ENCODE data around the gene DGKI.

DGKI gene

DNA sequence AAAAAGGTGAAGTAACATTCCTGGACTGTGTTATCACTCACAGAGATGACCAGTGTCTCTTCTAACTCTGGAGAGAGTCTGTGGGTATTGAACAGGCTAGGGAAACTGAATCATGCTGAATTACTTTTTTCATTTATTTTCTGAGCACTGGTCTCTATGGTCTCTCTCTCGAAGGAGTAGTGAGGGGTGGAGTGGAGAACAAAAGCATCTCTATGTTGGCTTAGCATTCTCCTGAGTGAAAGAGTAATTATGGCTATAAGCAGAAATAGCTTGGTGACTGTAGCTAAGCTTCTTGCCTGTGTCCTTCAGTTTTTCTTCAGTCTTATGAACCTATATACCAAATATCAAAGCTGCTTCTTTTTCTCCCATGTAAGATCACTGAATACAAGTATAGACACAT lies 438.6 kb downstream of the DGKI start:
- DNase-seq (ENCODE audit: low read depth), result no peak
- TF ChIP-seq, protein P1, sequence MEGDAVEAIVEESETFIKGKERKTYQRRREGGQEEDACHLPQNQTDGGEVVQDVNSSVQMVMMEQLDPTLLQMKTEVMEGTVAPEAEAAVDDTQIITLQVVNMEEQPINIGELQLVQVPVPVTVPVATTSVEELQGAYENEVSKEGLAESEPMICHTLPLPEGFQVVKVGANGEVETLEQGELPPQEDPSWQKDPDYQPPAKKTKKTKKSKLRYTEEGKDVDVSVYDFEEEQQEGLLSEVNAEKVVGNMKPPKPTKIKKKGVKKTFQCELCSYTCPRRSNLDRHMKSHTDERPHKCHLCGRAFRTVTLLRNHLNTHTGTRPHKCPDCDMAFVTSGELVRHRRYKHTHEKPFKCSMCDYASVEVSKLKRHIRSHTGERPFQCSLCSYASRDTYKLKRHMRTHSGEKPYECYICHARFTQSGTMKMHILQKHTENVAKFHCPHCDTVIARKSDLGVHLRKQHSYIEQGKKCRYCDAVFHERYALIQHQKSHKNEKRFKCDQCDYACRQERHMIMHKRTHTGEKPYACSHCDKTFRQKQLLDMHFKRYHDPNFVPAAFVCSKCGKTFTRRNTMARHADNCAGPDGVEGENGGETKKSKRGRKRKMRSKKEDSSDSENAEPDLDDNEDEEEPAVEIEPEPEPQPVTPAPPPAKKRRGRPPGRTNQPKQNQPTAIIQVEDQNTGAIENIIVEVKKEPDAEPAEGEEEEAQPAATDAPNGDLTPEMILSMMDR (IDR thresholded peaks at IDR 0.05; ENCODE audit: control insufficient read depth, extremely low read depth, insufficient read depth), result no peak

DNA sequence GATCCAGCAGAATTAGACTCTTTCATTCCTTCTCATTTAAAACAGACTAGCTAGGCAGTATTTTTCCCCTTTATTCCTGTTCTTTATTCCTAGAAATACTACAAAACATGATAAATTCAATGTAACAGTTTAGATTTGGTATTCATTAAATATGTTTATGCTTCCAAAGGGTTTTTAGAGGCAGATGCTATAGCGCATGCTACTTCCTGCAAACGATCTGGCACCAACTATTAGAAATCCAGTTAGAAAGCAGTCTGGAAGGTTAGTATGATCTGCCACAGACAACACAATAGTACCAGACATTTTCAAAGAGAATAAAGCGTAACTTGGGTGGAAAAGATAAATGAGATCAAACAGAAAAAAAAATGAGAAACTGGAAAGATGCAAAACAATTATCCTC lies 439.7 kb downstream of the DGKI start:
- H3K4me3 ChIP-seq (ENCODE audit: low read depth, low read length), result no peak overlapping the region
- no peak for DNase-seq (ENCODE audit: low read depth)
- TF ChIP-seq, protein P1 (IDR thresholded peaks at IDR 0.05; ENCODE audit: control insufficient read depth, extremely low read depth, insufficient read depth), result no peak

More for the DNA sequence above, 438.6 kb downstream of the DGKI start:
- no peak overlapping the region for H3K4me3 ChIP-seq (ENCODE audit: low read depth, low read length)

DNA sequence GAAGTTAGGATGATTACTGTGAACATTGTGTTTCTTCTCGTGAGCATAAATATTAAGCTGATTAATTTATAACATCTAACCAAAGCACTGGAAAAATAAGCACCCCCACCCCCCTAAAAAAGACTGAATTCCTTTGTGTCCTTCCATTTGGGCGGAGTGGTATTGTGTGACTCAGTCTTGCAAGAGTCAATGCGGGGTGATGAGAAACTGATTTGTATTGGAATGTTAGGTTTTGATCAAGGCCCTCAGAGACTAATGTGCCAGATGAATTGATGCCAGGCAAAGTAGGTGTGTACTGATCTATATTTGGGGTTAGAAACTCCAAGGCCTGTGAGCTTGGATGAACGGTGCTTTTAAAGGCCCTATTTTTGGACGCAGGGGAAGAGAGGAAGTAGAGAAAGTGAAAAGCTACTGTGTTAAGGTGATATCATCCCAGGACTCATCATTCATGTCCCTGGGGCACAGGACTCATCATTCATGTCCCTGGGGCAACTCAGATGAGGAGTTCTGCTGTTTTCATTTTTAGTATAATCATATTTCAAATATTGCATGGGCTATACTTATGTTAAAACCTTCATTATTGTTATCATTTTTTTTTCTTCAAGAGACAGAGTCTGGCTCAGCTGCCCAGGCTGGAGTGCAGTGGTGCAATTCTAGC lies 442.0 kb downstream of the DGKI start:
- H3K4me3 ChIP-seq (ENCODE audit: low read depth, low read length), result no peak overlapping the region
- TF ChIP-seq, protein P1 (IDR thresholded peaks at IDR 0.05; ENCODE audit: control insufficient read depth, extremely low read depth, insufficient read depth), result no peak
- DNase-seq (ENCODE audit: low read depth), result no peak

GRCh38 chr7:137403353-137403695 lies 443.4 kb downstream of the DGKI start:
- TF ChIP-seq, protein P1 (IDR thresholded peaks at IDR 0.05; ENCODE audit: control insufficient read depth, extremely low read depth, insufficient read depth), result no peak
- DNase-seq (ENCODE audit: low read depth), result no peak
- no peak overlapping the region for H3K4me3 ChIP-seq (ENCODE audit: low read depth, low read length)

- H3K4me3 ChIP-seq (ENCODE audit: low read depth, low read length), result no peak overlapping the region
- TF ChIP-seq, protein P1 (IDR thresholded peaks at IDR 0.05; ENCODE audit: control insufficient read depth, extremely low read depth, insufficient read depth), result no peak
- DNase-seq (ENCODE audit: low read depth), result no peak
These were observed 444.0 kb downstream of the DGKI start for GRCh38 chr7:137402536-137403352.

DNA sequence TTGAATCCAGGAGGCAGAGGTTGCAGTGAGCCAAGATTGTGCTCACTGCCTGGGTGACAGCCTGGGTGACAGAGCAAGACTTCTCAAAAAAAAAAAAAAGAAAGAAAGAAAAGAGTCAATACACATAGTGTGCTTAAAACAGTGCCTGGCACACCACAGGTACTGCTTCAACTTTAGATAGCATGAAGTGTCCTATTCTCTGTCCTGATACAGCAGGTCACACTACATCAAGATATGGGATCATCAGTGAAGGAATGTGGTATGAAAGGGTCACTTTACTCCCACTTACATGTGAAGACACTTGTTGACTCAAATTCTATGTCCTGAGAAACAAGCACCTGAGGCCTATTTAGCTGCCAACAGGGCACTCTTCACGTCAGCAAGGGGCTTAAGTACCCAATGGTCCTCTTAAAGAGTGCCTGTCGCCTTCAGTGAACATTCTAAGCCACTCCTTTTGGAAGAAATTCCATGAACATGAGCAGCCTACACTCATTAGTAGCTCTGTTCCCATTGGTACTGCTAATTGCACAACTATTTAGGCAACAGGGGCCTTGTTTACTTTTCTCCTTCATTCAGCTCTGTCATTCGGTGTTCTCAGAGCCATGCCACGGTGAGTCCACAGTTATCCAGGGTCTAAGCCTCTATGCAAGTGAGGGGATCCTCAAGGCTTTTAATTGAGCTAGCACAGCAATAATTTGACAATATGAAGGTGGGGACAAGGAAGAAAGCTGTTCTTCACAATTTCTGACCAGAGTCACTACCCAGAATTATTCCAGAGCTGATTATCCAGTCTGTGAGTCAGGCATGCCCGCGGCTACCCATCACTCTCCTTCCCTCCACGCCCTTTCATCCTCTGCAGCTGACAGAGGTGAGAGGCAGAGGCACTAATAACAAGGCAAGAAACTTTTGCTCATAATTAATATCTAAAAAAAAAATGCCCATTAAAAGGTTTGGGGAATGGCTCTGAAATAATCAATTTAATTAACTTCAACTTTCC lies 446.6 kb downstream of the DGKI start:
- TF ChIP-seq, protein P1 (IDR thresholded peaks at IDR 0.05; ENCODE audit: control insufficient read depth, extremely low read depth, insufficient read depth), result no peak
- no peak overlapping the region for H3K4me3 ChIP-seq (ENCODE audit: low read depth, low read length)
- no peak for DNase-seq (ENCODE audit: low read depth)
